A673 (cell line): ENCODE results near the gene POU2AF3. TPM values are rescaled to one million over a fixed set of nuclear protein-coding genes. Genes with fewer than 3 reads are reported as not detected.
A peak's percentile ranks its signal among the peaks of the same experiment; 100 is the strongest.

ENCODE experiments used
- BruUV-seq: library from RNA; stranded (reverse); fragments of 400-500 nt; replicated peaks from 2 replicates; lab custom pipeline; 2021; lab: Mats Ljungman, UMichigan
- CTCF ChIA-PET: fragments of 300-600 bp; sonication (Branson Sonifier 250); formaldehyde crosslinking; loops from one replicate; lab custom pipeline; 2022; ENCODE audit warnings: antibody characterized with exemption; lab: Charles Lee
- POLR2A ChIA-PET: fragments of 300-600 bp; sonication (Branson Sonifier 250); formaldehyde crosslinking; loops from one replicate; lab custom pipeline; 2022; ENCODE audit warnings: antibody characterized with exemption; ENCODE audit not compliant: low non-redundant PET; lab: Charles Lee
- DNase-seq: peaks from one replicate; pipeline ENCODE4 v3.0.0-alpha.2; 2015; ENCODE audit warnings: low spot score
- H3K27ac ChIP-seq: fragments of 200-600 bp; sonication (generic); 2 replicates; pipeline ENCODE4 v1.5.1; 2016; ENCODE audit warnings: mixed run types, low read depth, mild to moderate bottlenecking, mixed read lengths, antibody characterized with exemption, low read length; ENCODE audit not compliant: poor library complexity, severe bottlenecking
- H3K27me3 ChIP-seq: fragments of 200-600 bp; sonication (generic); replicated peaks from 2 replicates; pipeline ENCODE4 v1.6.1; 2017; ENCODE audit warnings: mixed run types, low read depth, mild to moderate bottlenecking, mixed read lengths, antibody characterized with exemption, low read length; ENCODE audit not compliant: insufficient read depth, poor library complexity
- H3K36me3 ChIP-seq: fragments of 200-600 bp; sonication (generic); 2 replicates; pipeline ENCODE4 v1.6.1; 2016; ENCODE audit warnings: mixed run types, mild to moderate bottlenecking, mixed read lengths, antibody characterized with exemption, low read length; ENCODE audit not compliant: insufficient read depth, poor library complexity, severe bottlenecking
- H3K4me1 ChIP-seq: fragments of 200-600 bp; sonication (generic); 2 replicates; pipeline ENCODE4 v1.6.1; 2017; ENCODE audit warnings: mixed run types, mild to moderate bottlenecking, mixed read lengths, antibody characterized with exemption, low read length; ENCODE audit not compliant: insufficient read depth, poor library complexity, severe bottlenecking
- H3K4me3 ChIP-seq: fragments of 200-600 bp; sonication (generic); 2 replicates; pipeline ENCODE4 v1.5.1; 2016; ENCODE audit warnings: low read depth, mixed run types, mild to moderate bottlenecking, mixed read lengths, low read length; ENCODE audit not compliant: poor library complexity, severe bottlenecking
- H3K9me3 ChIP-seq: fragments of 200-600 bp; sonication (generic); 2 replicates; pipeline ENCODE4 v1.6.1; 2016; ENCODE audit warnings: mixed run types, low read depth, mild to moderate bottlenecking, mixed read lengths, antibody characterized with exemption, low read length; ENCODE audit not compliant: poor library complexity, severe bottlenecking
- EZH2 ChIP-seq: fragments of 200-600 bp; sonication (generic); IDR thresholded peaks from 2 replicates; pipeline ENCODE4 v1.6.1; 2017; ENCODE audit warnings: borderline replicate concordance, low read depth, mild to moderate bottlenecking, mixed read lengths, antibody characterized with exemption, low read length; ENCODE audit not compliant: poor library complexity, severe bottlenecking
- intact Hi-C: fragments of 100-400 bp; cut with micrococcal nuclease; formaldehyde crosslinking; loops from one replicate; pipeline ENCODE4 v1.10.0; 2022; ENCODE audit not compliant: unreplicated experiment
- total RNA-seq: library from RNA; stranded (reverse); gene quantifications from 2 replicates; pipeline ENCODE4 v1.2.3, GENCODE V29; 2021
- TF ChIP-seq, protein P1 (sequence below): fragments of 300-800, 200-600 bp; sonication (generic); conservative IDR thresholded peaks from 2 replicates; pipeline ENCODE4 v1.5.1; 2017; ENCODE audit warnings: low read depth, mild to moderate bottlenecking, antibody characterized with exemption, low read length, moderate library complexity, mixed read lengths

The POU2AF3 gene
- total RNA-seq, 1 experiment from 2014 or later, result 0.77 TPM

DNA sequence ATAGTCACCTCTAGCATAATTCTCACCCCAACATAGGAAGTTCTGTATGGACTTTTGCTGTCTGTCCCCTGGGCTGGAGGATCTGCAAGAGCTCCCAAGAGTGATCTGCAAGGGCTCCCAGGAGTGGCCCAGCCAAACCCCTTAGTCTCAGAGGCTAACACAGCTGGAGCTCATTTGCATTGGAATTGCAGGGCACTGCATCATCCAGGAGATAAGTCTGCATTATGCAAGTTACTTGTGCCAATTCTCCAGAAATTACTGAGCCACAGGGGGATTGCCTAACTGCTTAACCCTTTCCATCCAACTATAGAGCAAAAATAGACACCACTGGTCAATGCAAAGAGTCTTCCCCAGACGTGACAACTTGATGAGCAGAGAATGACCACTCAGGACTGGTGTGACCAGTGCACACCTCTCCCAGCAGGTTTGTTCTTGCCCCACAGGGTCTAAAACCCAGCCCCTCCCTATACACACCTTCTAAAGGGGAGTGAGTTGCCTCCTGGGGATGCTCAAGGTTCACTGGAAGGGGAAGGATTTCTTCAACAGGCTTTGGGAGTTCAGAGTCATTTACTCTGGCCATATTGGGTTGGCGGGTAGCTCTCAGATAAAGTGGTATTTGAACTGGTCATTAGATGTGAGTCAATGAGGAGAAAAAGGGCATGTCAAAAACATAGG, 38.4 kb downstream of the POU2AF3 start:
- POLR2A ChIA-PET, result interaction anchor here (0.7 kb wide), 1 partner anchor 12 kb away, joined by 4 read pairs; no protein-coding TSS in a partner anchor
- Histone ChIP-seq H3K27ac (peak overlapping the region; percentile 53), H3K27me3 (no peaks in the 10 kb centered on the region), H3K4me3 (no peak overlapping the region), H3K9me3 (peaks cover 15% of the 10 kb centered on the region), H3K36me3 (no peaks in the 10 kb centered on the region), H3K4me1 (peaks cover 34% of the 10 kb centered on the region)
- CTCF ChIA-PET, result interaction anchor here (1.4 kb wide), 1 partner anchor 90 kb away, joined by 4 read pairs; no protein-coding TSS in a partner anchor
- DNase-seq, result peak; percentile 99
- BruUV-seq, result no TSS peak
- no peak for TF ChIP-seq EZH2
- TF ChIP-seq, protein P1, sequence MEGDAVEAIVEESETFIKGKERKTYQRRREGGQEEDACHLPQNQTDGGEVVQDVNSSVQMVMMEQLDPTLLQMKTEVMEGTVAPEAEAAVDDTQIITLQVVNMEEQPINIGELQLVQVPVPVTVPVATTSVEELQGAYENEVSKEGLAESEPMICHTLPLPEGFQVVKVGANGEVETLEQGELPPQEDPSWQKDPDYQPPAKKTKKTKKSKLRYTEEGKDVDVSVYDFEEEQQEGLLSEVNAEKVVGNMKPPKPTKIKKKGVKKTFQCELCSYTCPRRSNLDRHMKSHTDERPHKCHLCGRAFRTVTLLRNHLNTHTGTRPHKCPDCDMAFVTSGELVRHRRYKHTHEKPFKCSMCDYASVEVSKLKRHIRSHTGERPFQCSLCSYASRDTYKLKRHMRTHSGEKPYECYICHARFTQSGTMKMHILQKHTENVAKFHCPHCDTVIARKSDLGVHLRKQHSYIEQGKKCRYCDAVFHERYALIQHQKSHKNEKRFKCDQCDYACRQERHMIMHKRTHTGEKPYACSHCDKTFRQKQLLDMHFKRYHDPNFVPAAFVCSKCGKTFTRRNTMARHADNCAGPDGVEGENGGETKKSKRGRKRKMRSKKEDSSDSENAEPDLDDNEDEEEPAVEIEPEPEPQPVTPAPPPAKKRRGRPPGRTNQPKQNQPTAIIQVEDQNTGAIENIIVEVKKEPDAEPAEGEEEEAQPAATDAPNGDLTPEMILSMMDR, result no peak
- intact Hi-C loops, result no loop called here

DNA sequence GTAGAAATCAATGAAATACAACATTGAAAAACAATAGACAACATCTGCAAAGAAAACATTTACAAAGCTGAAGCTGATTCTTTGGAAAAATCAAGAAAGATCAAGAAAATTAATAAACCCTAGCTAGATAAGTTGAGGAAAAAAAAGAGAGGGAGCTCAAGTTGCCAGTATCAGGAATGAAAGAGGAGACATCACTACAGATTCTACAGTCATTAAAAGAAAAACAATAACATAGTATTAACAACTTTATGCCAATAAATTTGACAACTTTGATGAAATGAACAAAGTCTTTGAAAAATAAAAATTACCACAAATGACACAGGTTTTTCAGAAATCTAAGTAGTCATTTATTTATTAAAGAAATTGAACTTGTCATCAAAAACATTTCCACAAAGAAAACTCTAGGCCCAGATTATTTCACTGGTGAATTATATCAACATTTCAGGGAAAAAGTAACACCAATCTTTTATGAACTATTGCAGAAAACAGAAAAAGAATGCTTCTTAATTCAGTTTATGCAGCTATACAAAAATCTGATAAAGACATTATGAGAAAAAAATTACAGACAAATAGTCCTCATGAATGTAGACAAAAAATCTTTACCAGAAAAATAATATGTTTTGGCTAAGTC, 41.5 kb downstream of the POU2AF3 start:
- H3K27ac ChIP-seq, result no peak overlapping the region
- TF ChIP-seq, protein P1, result no peak
- no peak for TF ChIP-seq EZH2
- H3K9me3 ChIP-seq, result peaks cover 15% of the 10 kb centered on the region
- no peak for DNase-seq
- peaks cover 35% of the 10 kb centered on the region for H3K4me1 ChIP-seq
- POLR2A ChIA-PET, result interaction anchor here (1.0 kb wide), 1 partner anchor 622 kb away, joined by 3 read pairs; no protein-coding TSS in a partner anchor
- intact Hi-C loops, result no loop called here
- BruUV-seq, result no TSS peak
- no peak overlapping the region for H3K4me3 ChIP-seq
- no peaks in the 10 kb centered on the region for H3K27me3 ChIP-seq
- CTCF ChIA-PET, result no interaction called here
- no peaks in the 10 kb centered on the region for H3K36me3 ChIP-seq

DNA sequence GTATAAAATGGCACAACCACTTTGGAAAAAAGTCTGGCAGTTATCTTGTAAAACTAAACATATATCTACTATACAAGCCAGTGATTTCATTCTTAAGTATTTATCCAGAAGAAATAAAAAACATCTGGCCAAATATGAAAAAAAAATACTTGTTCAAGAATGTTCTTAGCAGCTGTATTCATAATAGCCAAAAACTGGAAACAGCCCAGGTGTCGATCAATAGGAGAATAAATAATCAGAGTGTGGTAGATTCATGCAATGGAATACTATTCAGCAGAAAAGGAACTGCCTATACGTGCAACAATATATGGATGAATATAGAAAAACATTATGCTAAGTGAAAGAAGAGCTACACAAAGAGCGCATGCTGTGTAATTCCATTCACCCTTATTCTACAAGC, 44.0 kb downstream of the POU2AF3 start:
- intact Hi-C loops, result no loop called here
- Histone ChIP-seq H3K27me3 (no peaks in the 10 kb centered on the region), H3K36me3 (no peaks in the 10 kb centered on the region), H3K9me3 (peaks cover 15% of the 10 kb centered on the region), H3K4me1 (peaks cover 13% of the 10 kb centered on the region), H3K27ac (no peak overlapping the region), H3K4me3 (no peak overlapping the region)
- DNase-seq, result no peak
- no TSS peak for BruUV-seq
- POLR2A ChIA-PET, result no interaction called here
- CTCF ChIA-PET, result no interaction called here
- TF ChIP-seq, protein P1, result no peak
- TF ChIP-seq EZH2, result no peak
